Hippocampal formation (tissue), 2 donors: ENCODE data around the gene PSD2.

Source experiments
- DNase-seq, 2 donors: peaks; one replicate each; lab custom pipeline; 2025; lab: John Stamatoyannopoulos, UW

PSD2 gene

GRCh38 chr5:139877129-139877597 is 81.6 kb downstream of the PSD2 start:
- no peak for DNase-seq

DNA sequence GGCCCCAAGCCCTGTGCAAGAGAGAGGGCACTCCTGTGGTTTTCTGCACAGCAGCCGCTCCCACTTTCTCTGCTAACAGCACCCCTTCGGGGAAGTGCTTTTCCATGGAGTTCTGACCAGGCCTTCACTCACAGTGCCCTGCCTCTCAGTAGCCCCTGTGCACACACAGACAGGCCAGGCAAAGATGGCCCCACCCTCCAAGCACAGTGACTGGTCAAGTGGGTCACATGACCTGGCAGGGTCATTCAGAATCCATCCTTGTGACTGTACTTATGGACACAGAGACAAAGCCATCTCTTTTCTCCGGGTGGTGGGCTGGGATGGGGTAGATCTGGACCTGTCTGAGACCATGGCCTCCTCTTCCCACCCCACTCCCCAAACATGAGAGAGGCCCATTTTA is 82.5 kb downstream of the PSD2 start:
- no peak for DNase-seq

DNA sequence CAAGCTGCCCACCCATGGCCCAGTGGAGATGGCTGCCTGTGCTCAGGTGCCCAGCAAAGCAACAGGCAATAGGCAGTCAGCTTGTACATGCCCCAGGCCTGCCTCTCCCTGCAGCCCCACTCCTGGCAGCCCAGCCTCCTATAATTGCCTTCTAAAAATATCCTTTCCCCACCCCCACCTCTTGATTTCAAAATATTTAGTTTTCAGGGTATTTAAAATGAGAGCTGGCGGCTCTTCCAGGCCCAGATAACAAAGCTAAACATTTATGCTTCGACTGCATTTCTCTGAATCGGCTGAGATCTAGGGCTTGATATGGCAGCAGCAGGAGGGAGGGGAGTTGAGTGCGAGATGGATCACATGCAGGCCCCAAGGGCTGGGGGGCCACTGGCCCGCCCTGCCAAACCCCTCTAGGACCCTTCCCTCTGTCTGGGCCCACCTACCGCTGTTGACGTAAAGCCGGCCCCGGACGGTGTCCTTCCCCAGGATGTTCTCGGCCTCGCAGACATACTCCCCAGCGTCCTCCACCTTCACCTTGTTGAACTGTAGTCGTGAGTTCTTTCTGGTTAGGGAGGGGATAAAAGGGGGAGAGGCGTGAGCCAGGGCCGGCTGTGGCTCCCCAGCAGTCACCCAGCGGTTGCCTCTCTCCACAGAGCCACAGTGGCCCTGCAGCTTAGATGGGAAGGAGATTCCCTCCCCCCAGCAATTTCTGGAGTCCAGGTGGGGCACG is 85.0 kb downstream of the PSD2 start:
- DNase-seq: no peak

GRCh38 chr5:139881143-139881733 is 85.6 kb downstream of the PSD2 start:
- no peak for DNase-seq

GRCh38 chr5:139882316-139882715 is 86.7 kb downstream of the PSD2 start:
- no peak for DNase-seq

GRCh38 chr5:139882961-139883539 is 87.4 kb downstream of the PSD2 start:
- no peak for DNase-seq

GRCh38 chr5:139884144-139884543 is 88.5 kb downstream of the PSD2 start:
- no peak for DNase-seq

- no peak for DNase-seq
Measured at GRCh38 chr5:139884734-139885133, 89.1 kb downstream of the PSD2 start.

- DNase-seq: no peak
Measured at GRCh38 chr5:139885172-139885856, 89.7 kb downstream of the PSD2 start.

DNA sequence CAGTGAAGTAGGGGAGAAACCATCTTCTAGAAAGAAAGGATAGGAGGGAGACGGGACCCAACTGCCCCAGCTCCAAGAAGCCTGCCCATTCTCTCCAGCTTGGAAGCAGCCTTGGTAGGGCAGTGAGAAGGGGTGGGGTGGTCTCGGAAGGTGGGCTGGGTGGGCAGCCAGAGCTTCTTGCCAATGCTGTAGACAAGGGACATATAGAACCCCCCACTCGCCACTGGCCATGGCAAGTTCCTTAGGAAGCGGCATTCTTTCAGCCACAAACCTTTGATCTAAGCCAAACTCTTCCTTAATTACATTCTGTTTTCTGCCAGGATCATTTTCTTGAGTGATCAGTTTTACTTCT is 90.2 kb downstream of the PSD2 start:
- no peak for DNase-seq

- DNase-seq: no peak
Measured at GRCh38 chr5:139886213-139886612, 90.6 kb downstream of the PSD2 start.

- no peak for DNase-seq
Measured at GRCh38 chr5:139888370-139888769, 92.8 kb downstream of the PSD2 start.

GRCh38 chr5:139889410-139889809 is 93.8 kb downstream of the PSD2 start:
- no peak for DNase-seq

- no peak for DNase-seq
Measured at GRCh38 chr5:139893873-139894272, 98.3 kb downstream of the PSD2 start.
